Caco-2 (cell line): Measurements from ENCODE around the gene INHBC. TPM values are rescaled to one million over a fixed set of nuclear protein-coding genes. Genes with fewer than 3 reads are reported as not detected.
A peak's percentile ranks its signal among the peaks of the same experiment; 100 is the strongest.

ENCODE experiments used
- BruUV-seq: library from RNA; stranded (reverse); fragments of 400-500 nt; replicated peaks from 2 replicates; lab custom pipeline; 2021; lab: Mats Ljungman, UMichigan
- CTCF ChIA-PET: fragments of 300-600 bp; sonication (Branson Sonifier 250); formaldehyde crosslinking; loops from one replicate; lab custom pipeline; 2022; ENCODE audit warnings: antibody characterized with exemption; lab: Charles Lee
- POLR2A ChIA-PET: fragments of 300-600 bp; sonication (Branson Sonifier 250); formaldehyde crosslinking; loops from one replicate; lab custom pipeline; 2022; ENCODE audit warnings: antibody characterized with exemption; lab: Charles Lee
- DNase-seq, 2 experiments: peaks; one replicate each; pipeline versions ENCODE4 v3.0.0 to v3.0.0-alpha.2; 2020 to 2022
- H3K27me3 ChIP-seq: replicated peaks from 2 replicates; pipeline ENCODE4 v1.6.0; 2011; ENCODE audit warnings: low read length; ENCODE audit not compliant: control insufficient read depth, insufficient read depth
- H3K36me3 ChIP-seq: 2 replicates; pipeline ENCODE4 v1.5.1; 2011; ENCODE audit warnings: low read length; ENCODE audit not compliant: control insufficient read depth, insufficient read depth
- H3K4me1 ChIP-seq: fragments of 250-450 bp; sonication (Bioruptor Pico); 2 replicates; pipeline ENCODE4 v1.5.1; 2020; ENCODE audit warnings: mild to moderate bottlenecking
- H3K4me3 ChIP-seq: 2 replicates; pipeline ENCODE4 v1.5.1; 2011; ENCODE audit warnings: low read depth, mild to moderate bottlenecking, control low read depth, low read length
- H3K9me3 ChIP-seq: fragments of 250-450 bp; sonication (Bioruptor Pico); 2 replicates; pipeline ENCODE4 v1.5.1; 2020; ENCODE audit warnings: mild to moderate bottlenecking, moderate library complexity
- H3K27ac Mint-ChIP-seq: one replicate; pipeline ENCODE4 v1.8.0; 2022; ENCODE audit warnings: mixed read lengths; ENCODE audit not compliant: unreplicated experiment
- H3K27me3 Mint-ChIP-seq: one replicate; pipeline ENCODE4 v1.8.0; 2022; ENCODE audit warnings: mixed read lengths; ENCODE audit not compliant: insufficient read depth, unreplicated experiment
- H3K36me3 Mint-ChIP-seq: one replicate; pipeline ENCODE4 v1.8.0; 2022; ENCODE audit warnings: mild to moderate bottlenecking, mixed read lengths; ENCODE audit not compliant: insufficient read depth, unreplicated experiment
- H3K4me1 Mint-ChIP-seq: one replicate; pipeline ENCODE4 v1.8.0; 2022; ENCODE audit warnings: low read depth, mixed read lengths; ENCODE audit not compliant: unreplicated experiment
- H3K4me3 Mint-ChIP-seq: one replicate; pipeline ENCODE4 v1.8.0; 2022; ENCODE audit warnings: mild to moderate bottlenecking, moderate library complexity, mixed read lengths; ENCODE audit not compliant: unreplicated experiment
- H3K9me3 Mint-ChIP-seq: one replicate; pipeline ENCODE4 v1.8.0; 2022; ENCODE audit warnings: mixed read lengths; ENCODE audit not compliant: unreplicated experiment
- CTCF ChIP-seq, 2 experiments: fragments of 200-600 bp in 1 of 2; IDR thresholded peaks; 1 replicate in 1 of 2; 2 replicates in 1 of 2; pipeline versions ENCODE4 v1.5.1 to v1.8.0; 2011 to 2022; ENCODE audit warnings: antibody characterized with exemption in 1 of 2, control low read depth in 1 of 2, inconsistent platforms in 1 of 2, low read depth in 1 of 2, low read length in 1 of 2, mild to moderate bottlenecking in 1 of 2, moderate library complexity in 1 of 2; ENCODE audit not compliant: insufficient read depth in 1 of 2, severe bottlenecking in 1 of 2, unreplicated experiment in 1 of 2
- intact Hi-C: fragments of 100-400 bp; cut with micrococcal nuclease; formaldehyde crosslinking; loops from one replicate; pipeline ENCODE4 v1.10.0; 2022; ENCODE audit not compliant: unreplicated experiment
- total RNA-seq: library from RNA; stranded (reverse); gene quantifications from 2 replicates; pipeline ENCODE4 v1.2.3, GENCODE V29; 2022

Gene INHBC
- total RNA-seq, 1 experiment from 2014 or later: not detected

- H3K36me3 ChIP-seq: no peaks in the 10 kb centered on the region
- H3K4me3 Mint-ChIP-seq: peak overlapping the region; percentile 81
- ChIA-PET CTCF (interaction anchor here (0.7 to 1.9 kb wide), 13 partner anchors 12 to 278 kb away, joined by 3 to 14 read pairs (median 3); partner anchors contain the start of genes ARHGAP9 and DDIT3), POLR2A (interaction anchor here (0.6 to 1.2 kb wide), 2 partner anchors 229 to 732 kb away, joined by 3 to 4 read pairs; partner anchors contain the start of gene SHMT2)
- H3K4me3 ChIP-seq: peak overlapping the region; percentile 48
- no peaks in the 10 kb centered on the region for H3K27me3 ChIP-seq
- H3K36me3 Mint-ChIP-seq: peaks cover 7% of the 10 kb centered on the region
- intact Hi-C loops: loop anchor here (5.0 kb wide), 1 partner anchor 279 kb away; the partner anchor contains the start of gene AGAP2
- H3K9me3 Mint-ChIP-seq: no peaks in the 10 kb centered on the region
- BruUV-seq: TSS peak; percentile 87
- no peak for TF ChIP-seq CTCF (IDR thresholded peaks at IDR 0.05; ENCODE audit: insufficient read depth in 1 of 2, low read depth in 1 of 2, low read length in 1 of 2, severe bottlenecking in 1 of 2, unreplicated experiment in 1 of 2)
- peak overlapping the region; percentile 79 for H3K27ac Mint-ChIP-seq
- H3K27me3 Mint-ChIP-seq: peaks cover 3% of the 10 kb centered on the region
- H3K4me1 Mint-ChIP-seq: peaks cover 31% of the 10 kb centered on the region
- H3K9me3 ChIP-seq: no peaks in the 10 kb centered on the region
- no peak for DNase-seq
- peaks cover 28% of the 10 kb centered on the region for H3K4me1 ChIP-seq
Observed at GRCh38 chr12:57458665-57459054, 24.1 kb downstream of the INHBC start.

DNA sequence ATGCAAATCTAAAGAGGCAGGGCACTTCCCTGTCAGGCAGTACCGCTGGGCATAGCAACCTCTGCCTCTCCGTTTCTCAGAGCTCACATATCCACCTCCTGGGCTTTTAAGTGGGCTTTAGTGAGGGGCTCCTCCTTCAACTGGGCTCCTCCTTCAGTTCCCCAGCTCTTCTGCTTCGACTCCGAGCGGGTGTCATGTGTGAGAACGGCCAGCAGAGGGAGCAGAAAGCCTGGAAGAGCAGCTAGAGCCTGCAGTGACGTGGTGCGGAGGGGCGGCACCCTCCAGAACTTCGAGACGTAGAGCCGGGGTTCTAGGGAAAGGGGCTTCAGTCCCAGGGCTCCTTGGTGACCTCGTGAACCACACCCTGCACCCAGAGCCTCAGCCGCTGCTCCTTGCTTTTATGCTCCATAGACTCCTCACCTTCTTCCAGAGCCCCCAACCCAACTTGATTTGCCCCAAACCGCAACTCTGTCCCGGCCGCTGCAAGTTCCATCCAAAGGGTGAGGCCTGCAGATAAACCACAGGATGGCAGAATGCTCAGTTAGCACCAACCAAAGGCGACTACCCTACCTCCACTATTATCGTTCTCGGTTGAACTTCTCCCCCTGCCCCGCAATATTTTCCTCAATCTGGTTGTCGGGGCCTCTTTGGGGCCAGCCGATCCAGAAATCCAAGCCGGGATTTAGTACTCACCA is 24.6 kb downstream of the INHBC start:
- Mint-ChIP-seq H3K36me3 (peaks cover 7% of the 10 kb centered on the region), H3K27me3 (peaks cover 3% of the 10 kb centered on the region), H3K4me3 (peak overlapping the region; percentile 81), H3K4me1 (peaks cover 31% of the 10 kb centered on the region), H3K27ac (peak overlapping the region; percentile 79), H3K9me3 (no peaks in the 10 kb centered on the region)
- no peaks in the 10 kb centered on the region for H3K27me3 ChIP-seq
- peaks cover 26% of the 10 kb centered on the region for H3K4me1 ChIP-seq
- H3K36me3 ChIP-seq: no peaks in the 10 kb centered on the region
- CTCF ChIA-PET: interaction anchor here (0.7 to 1.9 kb wide), 13 partner anchors 11 to 278 kb away, joined by 3 to 14 read pairs (median 3); partner anchors contain the start of genes ARHGAP9 and DDIT3
- POLR2A ChIA-PET: interaction anchor here (0.5 to 1.2 kb wide), 3 partner anchors 140 to 733 kb away, joined by 3 to 4 read pairs (median 4); partner anchors contain the start of gene SHMT2
- TF ChIP-seq CTCF (IDR thresholded peaks at IDR 0.05; ENCODE audit: insufficient read depth in 1 of 2, low read depth in 1 of 2, low read length in 1 of 2, severe bottlenecking in 1 of 2, unreplicated experiment in 1 of 2): peak; percentile 73 to 91
- intact Hi-C loops: loop anchor here (5.0 kb wide), 1 partner anchor 278 kb away; the partner anchor contains the start of gene AGAP2
- DNase-seq: peak; percentile 94
- H3K9me3 ChIP-seq: no peaks in the 10 kb centered on the region
- BruUV-seq: no TSS peak
- peak overlapping the region; percentile 48 for H3K4me3 ChIP-seq

- no TSS peak for BruUV-seq
- no peak for TF ChIP-seq CTCF (IDR thresholded peaks at IDR 0.05; ENCODE audit: insufficient read depth in 1 of 2, low read depth in 1 of 2, low read length in 1 of 2, severe bottlenecking in 1 of 2, unreplicated experiment in 1 of 2)
- DNase-seq: no peak
- intact Hi-C loops: loop anchor here (5.0 kb wide), 1 partner anchor 277 kb away; the partner anchor contains the start of gene AGAP2
- Mint-ChIP-seq H3K4me1 (peaks cover 31% of the 10 kb centered on the region), H3K27ac (peak within 1 kb of the TSS; percentile 79), H3K27me3 (peaks cover 8% of the 10 kb centered on the region), H3K9me3 (no peaks in the 10 kb centered on the region), H3K4me3 (peak within 1 kb of the TSS; percentile 81), H3K36me3 (peaks cover 7% of the 10 kb centered on the region)
- H3K4me1 ChIP-seq: peaks cover 19% of the 10 kb centered on the region
- CTCF ChIA-PET: interaction anchor here (1.2 to 1.9 kb wide), 5 partner anchors 64 to 276 kb away, joined by 3 to 14 read pairs (median 3); no protein-coding TSS in a partner anchor
- H3K9me3 ChIP-seq: no peaks in the 10 kb centered on the region
- H3K36me3 ChIP-seq: no peaks in the 10 kb centered on the region
- H3K4me3 ChIP-seq: peak within 1 kb of the TSS; percentile 48
- H3K27me3 ChIP-seq: no peaks in the 10 kb centered on the region
- POLR2A ChIA-PET: no interaction called here
Observed at GRCh38 chr12:57459750-57460467, 25.3 kb downstream of the INHBC start, which contains the start of gene GLI1. Gene GLI1, plus strand, starts transcription at chr12:57459785. Its CDS starts 3,907 bp downstream, at chr12:57463692.
